SU-DHL-6 (cell line): Measurements from ENCODE around the gene DTHD1.

Experiments used
- CTCF ChIP-seq: fragments of 200-600 bp; sonication (generic); IDR thresholded peaks from one replicate; pipeline ENCODE4 v1.5.1; 2017; ENCODE audit warnings: antibody characterized with exemption, mild to moderate bottlenecking, low read length, moderate library complexity; ENCODE audit not compliant: insufficient read depth, poor library complexity, severe bottlenecking
- EZH2phosphoT487 ChIP-seq: fragments of 200-600 bp; sonication (generic), shearing (Covaris generic); conservative IDR thresholded peaks from 2 replicates; pipeline ENCODE4 v1.6.1; 2018; ENCODE audit warnings: mild to moderate bottlenecking, antibody characterized with exemption, low read length, moderate library complexity, mixed read lengths

- no peak for TF ChIP-seq EZH2phosphoT487
- TF ChIP-seq CTCF = no peak
Observed at GRCh38 chr4:36363024-36363423, 81.6 kb downstream of the DTHD1 start.
